GM18867 (cell line): ENCODE data around the gene P2RY14.

Source experiments
- ATAC-seq: cut with Tn5 transposase; IDR thresholded peaks from one replicate; pipeline ENCODE4 v1.9.1; 2021; ENCODE audit warnings: mild to moderate bottlenecking, moderate library complexity; ENCODE audit not compliant: unreplicated experiment

Gene P2RY14

GRCh38 chr3:151219056-151219455 lies 59.3 kb downstream of the P2RY14 start:
- ATAC-seq = no peak

- ATAC-seq = no peak
These were observed 60.2 kb downstream of the P2RY14 start for GRCh38 chr3:151218136-151218535.

GRCh38 chr3:151216641-151217607 lies 61.4 kb downstream of the P2RY14 start:
- no peak for ATAC-seq

- no peak for ATAC-seq
These were observed 63.9 kb downstream of the P2RY14 start for GRCh38 chr3:151214459-151214858.

GRCh38 chr3:151213881-151214280 lies 64.5 kb downstream of the P2RY14 start:
- no peak for ATAC-seq

GRCh38 chr3:151213151-151213550 lies 65.2 kb downstream of the P2RY14 start:
- no peak for ATAC-seq

- peak; percentile 78 for ATAC-seq
These were observed 67.5 kb downstream of the P2RY14 start for GRCh38 chr3:151210676-151211381.

- no peak for ATAC-seq
These were observed 68.7 kb downstream of the P2RY14 start for GRCh38 chr3:151209654-151210053.

GRCh38 chr3:151206201-151206600 lies 72.1 kb downstream of the P2RY14 start:
- no peak for ATAC-seq

- ATAC-seq = no peak
These were observed 72.9 kb downstream of the P2RY14 start for GRCh38 chr3:151205482-151205881.

GRCh38 chr3:151204530-151205402 lies 73.6 kb downstream of the P2RY14 start:
- ATAC-seq = no peak

- ATAC-seq = peak; percentile 94
These were observed 75.3 kb downstream of the P2RY14 start, which contains the start of gene GPR171 for GRCh38 chr3:151203051-151203420. TSS of gene GPR171 (minus strand) at chr3:151203216. CDS start at chr3:151199386, 3,830 bp downstream.

- ATAC-seq = no peak
These were observed 77.2 kb downstream of the P2RY14 start for GRCh38 chr3:151201051-151201730.

- ATAC-seq = no peak
These were observed 77.8 kb downstream of the P2RY14 start for GRCh38 chr3:151200586-151200985.

- no peak for ATAC-seq
These were observed 78.5 kb downstream of the P2RY14 start for GRCh38 chr3:151199554-151200438.

- no peak for ATAC-seq
These were observed 79.5 kb downstream of the P2RY14 start for GRCh38 chr3:151198849-151199248.

GRCh38 chr3:151197981-151198767 lies 80.2 kb downstream of the P2RY14 start:
- ATAC-seq = no peak

- ATAC-seq = no peak
These were observed 81.1 kb downstream of the P2RY14 start for GRCh38 chr3:151197228-151197627.

GRCh38 chr3:151196434-151196833 lies 81.9 kb downstream of the P2RY14 start:
- no peak for ATAC-seq
